H1 (cell line): ENCODE results near the gene UBR1. TPM values are rescaled to one million over a fixed set of nuclear protein-coding genes. Genes with fewer than 3 reads are reported as not detected.

Experiments used
- CTCF ChIA-PET: fragments of 300-600 bp; sonication (Branson Sonifier 250); formaldehyde crosslinking; loops from one replicate; lab custom pipeline; 2021; ENCODE audit not compliant: partially characterized antibody; lab: Charles Lee
- POLR2A ChIA-PET: fragments of 300-600 bp; sonication (Branson Sonifier 250); formaldehyde crosslinking; loops from one replicate; lab custom pipeline; 2021; ENCODE audit warnings: inconsistent platforms; ENCODE audit not compliant: partially characterized antibody; lab: Charles Lee
- DNase-seq, 2 experiments: peaks; one replicate each; pipeline versions ENCODE4 v3.0.0 to v3.0.0-alpha.2; 2010 to 2022; ENCODE audit warnings: low spot score in 2 of 2, low read depth in 1 of 2, mixed read lengths in 1 of 2
- FAIRE-seq: peaks from 2 replicates; lab custom pipeline; 2011; peaks lifted over from hg19 to GRCh38; lab: Jason Lieb, UNC
- H2AFZ ChIP-seq: 2 replicates; pipeline ENCODE4 v1.8.1; 2012; ENCODE audit warnings: low read length, inconsistent platforms
- H2AK5ac ChIP-seq: 2 replicates; pipeline ENCODE4 v1.6.1; 2013; ENCODE audit warnings: low read depth, low read length
- H2BK120ac ChIP-seq: replicated peaks from 2 replicates; pipeline ENCODE3; 2013; ENCODE audit warnings: low read depth, low read length, inconsistent platforms
- H2BK12ac ChIP-seq: 2 replicates; pipeline ENCODE4 v1.6.1; 2013; ENCODE audit warnings: low read depth, low read length
- H2BK15ac ChIP-seq: 2 replicates; pipeline ENCODE4 v1.6.1; 2013; ENCODE audit warnings: low read length
- H2BK20ac ChIP-seq: 2 replicates; pipeline ENCODE4 v1.6.1; 2013; ENCODE audit warnings: low read length
- H2BK5ac ChIP-seq: 2 replicates; pipeline ENCODE4 v1.6.1; 2013; ENCODE audit warnings: low read depth, low read length
- H3K14ac ChIP-seq: 2 replicates; pipeline ENCODE4 v1.6.1; 2013; ENCODE audit warnings: inconsistent platforms; ENCODE audit not compliant: insufficient read length
- H3K18ac ChIP-seq: 2 replicates; pipeline ENCODE4 v1.6.1; 2013; ENCODE audit warnings: low read length; ENCODE audit errors: extremely low read depth
- H3K23ac ChIP-seq: 2 replicates; pipeline ENCODE4 v1.6.1; 2013; ENCODE audit warnings: inconsistent platforms; ENCODE audit not compliant: insufficient read length
- H3K23me2 ChIP-seq: 2 replicates; pipeline ENCODE4 v1.6.1; 2013; ENCODE audit warnings: low read depth, low read length
- H3K27ac ChIP-seq: 2 replicates; pipeline ENCODE4 v1.6.1; 2011; ENCODE audit warnings: low read depth, low read length, inconsistent platforms
- H3K27me3 ChIP-seq, 4 experiments: replicated peaks in 1 of 4; 1 replicate in 1 of 4; 2 replicates in 3 of 4; pipeline versions ENCODE4 v1.6.1 to v1.8.1; 2011 to 2013; ENCODE audit warnings: low read length in 3 of 4, mild to moderate bottlenecking in 3 of 4, inconsistent platforms in 2 of 4, mixed read lengths in 2 of 4, moderate library complexity in 1 of 4; ENCODE audit not compliant: control insufficient read depth in 3 of 4, insufficient read depth in 3 of 4; ENCODE audit errors: extremely low read depth in 1 of 4
- H3K36me3 ChIP-seq, 4 experiments: 2 replicates each; pipeline versions ENCODE4 v1.6.1 to v1.8.1; 2011 to 2013; ENCODE audit warnings: mild to moderate bottlenecking in 4 of 4, low read length in 3 of 4, moderate library complexity in 2 of 4, control low read depth in 1 of 4, inconsistent platforms in 1 of 4; ENCODE audit not compliant: insufficient read depth in 4 of 4, control insufficient read depth in 2 of 4
- H3K4ac ChIP-seq: replicated peaks from 2 replicates; pipeline ENCODE3; 2013; ENCODE audit warnings: low read length, low read depth, mixed read lengths, inconsistent platforms; ENCODE audit not compliant: insufficient read length
- H3K4me1 ChIP-seq, 4 experiments: replicated peaks in 1 of 4; 1 replicate in 1 of 4; 2 replicates in 3 of 4; pipeline versions ENCODE4 v1.6.1 to v1.8.1; 2011 to 2013; ENCODE audit warnings: low read length in 3 of 4, inconsistent platforms in 2 of 4, mixed read lengths in 1 of 4; ENCODE audit not compliant: insufficient read depth in 4 of 4, control insufficient read depth in 3 of 4
- H3K4me2 ChIP-seq, 2 experiments: 2 replicates each; pipeline versions ENCODE4 v1.6.1 to v1.8.1; 2011 to 2013; ENCODE audit warnings: low read depth in 2 of 2, low read length in 2 of 2, control low read depth in 1 of 2, inconsistent platforms in 1 of 2, mild to moderate bottlenecking in 1 of 2; ENCODE audit not compliant: insufficient read depth in 1 of 2
- H3K4me3 ChIP-seq, 4 experiments: fragments of 200-600, 300-600 bp in 1 of 4; sonication (generic), shearing (Covaris generic), sonication (Bioruptor Twin) in 1 of 4; 2 replicates each; pipeline versions ENCODE4 v1.5.1 to v1.8.1; 2011 to 2016; ENCODE audit warnings: low read length in 4 of 4, low read depth in 3 of 4, control low read depth in 2 of 4, inconsistent platforms in 2 of 4, mild to moderate bottlenecking in 2 of 4, mixed read lengths in 1 of 4, moderate library complexity in 1 of 4; ENCODE audit not compliant: insufficient read depth in 2 of 4; ENCODE audit errors: extremely low read depth in 1 of 4
- H3K56ac ChIP-seq: replicated peaks from 2 replicates; pipeline ENCODE3; 2013; ENCODE audit warnings: low read depth, mild to moderate bottlenecking, mixed read lengths, low read length, inconsistent platforms; ENCODE audit not compliant: insufficient read length
- H3K79me1 ChIP-seq: 2 replicates; pipeline ENCODE4 v1.6.1; 2013; ENCODE audit warnings: low read depth, low read length, control low read depth
- H3K79me2 ChIP-seq, 2 experiments: 2 replicates each; pipeline versions ENCODE4 v1.6.1 to v1.8.1; 2012 to 2013; ENCODE audit warnings: low read length in 2 of 2, mild to moderate bottlenecking in 2 of 2, inconsistent platforms in 1 of 2; ENCODE audit not compliant: insufficient read depth in 2 of 2, control insufficient read depth in 1 of 2
- H3K9ac ChIP-seq, 4 experiments: replicated peaks in 1 of 4; 1 replicate in 1 of 4; 2 replicates in 3 of 4; pipeline versions ENCODE4 v1.6.1 to v1.8.1; 2011 to 2013; ENCODE audit warnings: low read depth in 3 of 4, low read length in 3 of 4, control low read depth in 2 of 4, mild to moderate bottlenecking in 2 of 4, moderate library complexity in 2 of 4, inconsistent platforms in 1 of 4; ENCODE audit errors: extremely low read depth in 1 of 4
- H3K9me3 ChIP-seq, 2 experiments: 2 replicates each; pipeline versions ENCODE4 v1.6.1 to v1.8.1; 2012 to 2013; ENCODE audit warnings: mild to moderate bottlenecking in 2 of 2, moderate library complexity in 2 of 2, control low read depth in 1 of 2, inconsistent platforms in 1 of 2, low read depth in 1 of 2, low read length in 1 of 2, mixed read lengths in 1 of 2; ENCODE audit not compliant: insufficient read depth in 2 of 2
- H4K20me1 ChIP-seq, 2 experiments: replicated peaks in 1 of 2; 2 replicates each; pipeline versions ENCODE3 to v1.8.1; 2011 to 2013; ENCODE audit warnings: inconsistent platforms in 2 of 2, low read length in 2 of 2, mild to moderate bottlenecking in 1 of 2; ENCODE audit not compliant: insufficient read depth in 2 of 2, control insufficient read depth in 1 of 2
- H4K5ac ChIP-seq: 2 replicates; pipeline ENCODE4 v1.6.1; 2013; ENCODE audit warnings: low read length, low read depth, mixed read lengths, inconsistent platforms; ENCODE audit not compliant: insufficient read length
- H4K8ac ChIP-seq: 2 replicates; pipeline ENCODE4 v1.8.0; 2013; ENCODE audit warnings: mild to moderate bottlenecking, moderate library complexity, low read length, inconsistent platforms; ENCODE audit not compliant: insufficient read depth; ENCODE audit errors: extremely low read depth
- H4K91ac ChIP-seq: replicated peaks from 2 replicates; pipeline ENCODE3; 2013; ENCODE audit warnings: low read length, mixed read lengths, inconsistent platforms; ENCODE audit not compliant: insufficient read length
- HDAC2 ChIP-seq, 2 experiments: fragments of 300-600 bp in 1 of 2; sonication (generic) in 1 of 2; IDR thresholded peaks; 2 replicates each; pipeline ENCODE4 v1.6.1; 2011 to 2012; ENCODE audit warnings: low read depth in 2 of 2, low read length in 2 of 2, mild to moderate bottlenecking in 2 of 2, moderate library complexity in 2 of 2, borderline replicate concordance in 1 of 2, inconsistent platforms in 1 of 2
- KDM1A ChIP-seq: fragments of 200-600, 300-600 bp; sonication (generic); IDR thresholded peaks from 2 replicates; pipeline ENCODE4 v1.7.1; 2016; ENCODE audit warnings: mild to moderate bottlenecking, low read length, borderline replicate concordance
- KDM5A ChIP-seq: fragments of 200-600 bp; IDR thresholded peaks from 2 replicates; pipeline ENCODE4 v1.7.1; 2012; ENCODE audit warnings: mild to moderate bottlenecking, low read length, inconsistent platforms, mixed read lengths
- NANOG ChIP-seq: IDR thresholded peaks from 2 replicates; pipeline ENCODE4 v1.6.1; 2011; ENCODE audit warnings: low read length, low read depth, mild to moderate bottlenecking, inconsistent platforms; ENCODE audit not compliant: insufficient read depth, poor library complexity, severe bottlenecking
- WGBS, 2 experiments: shearing (Covaris generic) in 1 of 2; methylation state at CpG; one replicate each; pipeline versions ENCODE4 v1.1.6 to v1.1.7; 2013 to 2015; ENCODE audit warnings: low lambda C conversion rate in 2 of 2, mixed read lengths in 2 of 2, inconsistent platforms in 1 of 2, low coverage in 1 of 2, missing lambda C conversion rate in 1 of 2; ENCODE audit not compliant: insufficient replicate concordance in 2 of 2, insufficient coverage in 1 of 2, insufficient read length in 1 of 2; ENCODE audit errors: extremely low coverage in 1 of 2, missing lambda C conversion rate in 1 of 2; 5-methylcytosine and 5-hydroxymethylcytosine counted together
- polyA plus RNA-seq, 7 experiments: library from polyadenylated mRNA; depleted of rRNA in 3 of 7; stranded (reverse) in 5 of 7; unstranded in 2 of 7; fragments of >200 nt in 5 of 7; fragments of 200-250 nt in 2 of 7; gene quantifications; 1 replicate in 5 of 7; 2 replicates in 1 of 7; 4 replicates in 1 of 7; pipeline versions ENCODE4 v1.2.1 to v1.2.3, GENCODE V29; 2011 to 2013; ENCODE audit warnings: missing spikeins in 2 of 7, mixed read lengths in 2 of 7
- total RNA-seq: library from RNA; stranded (reverse); fragmentation: NEBNext Ultra II Directional; extraction: Animal tissue kit (Norgen Biotek cat#: 25700); gene quantifications from 2 replicates; pipeline ENCODE4 v1.2.1, GENCODE V29; 2021

Gene UBR1
- total and polyA plus RNA-seq, 2 of the 8 experiments (the other 6 are each of a cell fraction or from before 2014, with no cell fraction given), result 3.7 to 18.7 TPM

- no peak overlapping the region for H4K91ac ChIP-seq
- ChIA-PET POLR2A (no interaction called here), CTCF (no interaction called here)
- no peaks in the 10 kb centered on the region for H3K9me3 ChIP-seq
- H3K4me1 ChIP-seq, result no peaks in the 10 kb centered on the region
- no peak overlapping the region for H4K5ac ChIP-seq
- no peak overlapping the region for H2BK120ac ChIP-seq
- no peak overlapping the region for H3K27ac ChIP-seq
- no peak overlapping the region for H4K8ac ChIP-seq
- no peak overlapping the region for H3K23ac ChIP-seq
- H3K4me2 ChIP-seq, result no peak overlapping the region
- H3K56ac ChIP-seq, result no peak overlapping the region
- no peak overlapping the region for H3K18ac ChIP-seq
- no peak overlapping the region for H2BK20ac ChIP-seq
- no peaks in the 10 kb centered on the region for H3K23me2 ChIP-seq
- no peak overlapping the region for H2BK12ac ChIP-seq
- no peaks in the 10 kb centered on the region for H3K27me3 ChIP-seq
- H3K4ac ChIP-seq, result no peak overlapping the region
- TF ChIP-seq NANOG (no peak), KDM1A (no peak), HDAC2 (IDR thresholded peaks at IDR 0.05; ENCODE audit: borderline replicate concordance in 1 of 2, low read depth in 2 of 2, low read length in 2 of 2) (no peak), KDM5A (no peak)
- H3K9ac ChIP-seq, result no peak overlapping the region
- H2BK5ac ChIP-seq, result no peak overlapping the region
- H2BK15ac ChIP-seq, result no peak overlapping the region
- peaks cover 0 to 17% (median 9%) of the 10 kb centered on the region in 4 experiments; a peak in 3 of 8 replicates for H3K36me3 ChIP-seq
- H3K14ac ChIP-seq, result no peak overlapping the region
- H4K20me1 ChIP-seq, result no peaks in the 10 kb centered on the region
- FAIRE-seq, result no peak
- no peak overlapping the region for H2AK5ac ChIP-seq
- no peak for DNase-seq
- H2AFZ ChIP-seq, result no peak overlapping the region
- H3K79me1 ChIP-seq, result no peaks in the 10 kb centered on the region
- H3K4me3 ChIP-seq, result no peak overlapping the region
- H3K79me2 ChIP-seq, result no peaks in the 10 kb centered on the region
- 83% methylated on average over 1 of the region's 1 CpG; no CpG with 5 or more reads in 1 of the 2 experiments for WGBS, 2 experiments
Observed at GRCh38 chr15:43042885-43043284, 63.0 kb downstream of the UBR1 start.
